Astrocyte of the spinal cord (primary cell): Measurements from ENCODE around the gene TOMM20.

Experiments
- DNase-seq: peaks from one replicate; pipeline ENCODE4 v3.0.0; 2011; ENCODE audit warnings: low read depth, low spot score
- H3K4me3 ChIP-seq: 2 replicates; pipeline ENCODE4 v1.5.1; 2011; ENCODE audit warnings: low read depth, mild to moderate bottlenecking, low read length, moderate library complexity
- CTCF ChIP-seq: IDR thresholded peaks from 2 replicates; pipeline ENCODE4 v1.5.1; 2012; ENCODE audit warnings: low read depth, mild to moderate bottlenecking, low read length, inconsistent platforms
- in situ Hi-C: cut with HindIII; loops from 2 replicates; pipeline ENCODE4 v1.10.0; 2017; ENCODE audit warnings: low sequenced_read_pairs

Gene TOMM20

GRCh38 chr1:235072096-235072495 lies 56.5 kb downstream of the TOMM20 start:
- in situ Hi-C loops = loop anchor here (10.0 kb wide), 1 partner anchor 97 kb away; no protein-coding TSS in a partner anchor
- TF ChIP-seq CTCF = no peak
- no peak overlapping the region for H3K4me3 ChIP-seq
- no peak for DNase-seq

- no peak overlapping the region for H3K4me3 ChIP-seq
- no peak for TF ChIP-seq CTCF
- in situ Hi-C loops = loop anchor here (10.0 kb wide), 1 partner anchor 96 kb away; no protein-coding TSS in a partner anchor
- no peak for DNase-seq
Observed at GRCh38 chr1:235070819-235071218, 57.8 kb downstream of the TOMM20 start.

- peak; percentile 84 for DNase-seq
- in situ Hi-C loops = loop anchor here (10.0 kb wide), 1 partner anchor 95 kb away; no protein-coding TSS in a partner anchor
- no peak for TF ChIP-seq CTCF
- no peak overlapping the region for H3K4me3 ChIP-seq
Observed at GRCh38 chr1:235069577-235070563, 58.8 kb downstream of the TOMM20 start.

- no peak for DNase-seq
- in situ Hi-C loops = no loop called here
- no peak for TF ChIP-seq CTCF
Observed at GRCh38 chr1:235069176-235069575, 59.5 kb downstream of the TOMM20 start.

GRCh38 chr1:235068158-235069121 lies 60.2 kb downstream of the TOMM20 start:
- H3K4me3 ChIP-seq = no peak overlapping the region
- in situ Hi-C loops = no loop called here
- DNase-seq = peak; percentile 78

More at GRCh38 chr1:235069176-235069575, 59.5 kb downstream of the TOMM20 start:
- no peak overlapping the region for H3K4me3 ChIP-seq

More at GRCh38 chr1:235068158-235069121, 60.2 kb downstream of the TOMM20 start:
- TF ChIP-seq CTCF = no peak
